Measurements from ENCODE around the gene USP6NL.

Gene USP6NL

GRCh38 chr10:11415095-11415494 lies 196.4 kb downstream of the USP6NL start:
- no peak overlapping the region for H3K4me2 ChIP-seq (ENCODE audit: low read length)
- H3K36me3 ChIP-seq (ENCODE audit: insufficient read depth, low read length), result no peaks in the 10 kb centered on the region
- peaks cover 24% of the 10 kb centered on the region for H3K27me3 ChIP-seq (ENCODE audit: control insufficient read depth, insufficient read depth, low read length)
- no peak overlapping the region for H3K9ac ChIP-seq (ENCODE audit: low read depth, low read length)
- H3K4me3 ChIP-seq (ENCODE audit: low read length), result no peak overlapping the region
- no peaks in the 10 kb centered on the region for H3K9me3 ChIP-seq (replicated peaks; ENCODE audit: low read length)
- H3K4me1 ChIP-seq (ENCODE audit: control insufficient read depth, insufficient read depth, low read length), result no peaks in the 10 kb centered on the region

- Histone ChIP-seq H3K27me3 (ENCODE audit: control insufficient read depth, insufficient read depth, low read length) (peaks cover 26% of the 10 kb centered on the region), H3K4me3 (ENCODE audit: low read length) (no peak overlapping the region), H3K4me2 (ENCODE audit: low read length) (no peak overlapping the region), H3K9ac (ENCODE audit: low read depth, low read length) (no peak overlapping the region), H3K36me3 (ENCODE audit: insufficient read depth, low read length) (no peaks in the 10 kb centered on the region), H3K9me3 (replicated peaks; ENCODE audit: low read length) (no peaks in the 10 kb centered on the region), H3K4me1 (ENCODE audit: control insufficient read depth, insufficient read depth, low read length) (no peaks in the 10 kb centered on the region)
These were observed 197.0 kb downstream of the USP6NL start for GRCh38 chr10:11414314-11415038.

GRCh38 chr10:11411926-11412545 lies 199.4 kb downstream of the USP6NL start:
- Histone ChIP-seq H3K4me1 (ENCODE audit: control insufficient read depth, insufficient read depth, low read length) (no peaks in the 10 kb centered on the region), H3K27me3 (ENCODE audit: control insufficient read depth, insufficient read depth, low read length) (peaks cover 33% of the 10 kb centered on the region), H3K9ac (ENCODE audit: low read depth, low read length) (no peak overlapping the region), H3K4me3 (ENCODE audit: low read length) (no peak overlapping the region), H3K9me3 (replicated peaks; ENCODE audit: low read length) (no peaks in the 10 kb centered on the region), H3K36me3 (ENCODE audit: insufficient read depth, low read length) (no peaks in the 10 kb centered on the region), H3K4me2 (ENCODE audit: low read length) (no peak overlapping the region)

GRCh38 chr10:11409357-11409756 lies 202.1 kb downstream of the USP6NL start:
- H3K36me3 ChIP-seq (ENCODE audit: insufficient read depth, low read length), result no peaks in the 10 kb centered on the region

GRCh38 chr10:11407939-11408338 lies 203.5 kb downstream of the USP6NL start:
- peaks cover 22% of the 10 kb centered on the region for H3K27me3 ChIP-seq (ENCODE audit: control insufficient read depth, insufficient read depth, low read length)
- no peak overlapping the region for H3K4me3 ChIP-seq (ENCODE audit: low read length)
- H3K9ac ChIP-seq (ENCODE audit: low read depth, low read length), result no peak overlapping the region
- no peaks in the 10 kb centered on the region for H3K36me3 ChIP-seq (ENCODE audit: insufficient read depth, low read length)
- H3K9me3 ChIP-seq (replicated peaks; ENCODE audit: low read length), result no peaks in the 10 kb centered on the region
- no peak overlapping the region for H3K4me2 ChIP-seq (ENCODE audit: low read length)
- H3K4me1 ChIP-seq (ENCODE audit: control insufficient read depth, insufficient read depth, low read length), result peaks cover 4% of the 10 kb centered on the region

More at GRCh38 chr10:11409357-11409756, 202.1 kb downstream of the USP6NL start:
- Histone ChIP-seq H3K4me1 (ENCODE audit: control insufficient read depth, insufficient read depth, low read length) (peaks cover 4% of the 10 kb centered on the region), H3K4me3 (ENCODE audit: low read length) (no peak overlapping the region), H3K27me3 (ENCODE audit: control insufficient read depth, insufficient read depth, low read length) (peaks cover 30% of the 10 kb centered on the region), H3K9me3 (replicated peaks; ENCODE audit: low read length) (no peaks in the 10 kb centered on the region), H3K4me2 (ENCODE audit: low read length) (no peak overlapping the region), H3K9ac (ENCODE audit: low read depth, low read length) (no peak overlapping the region)

- Histone ChIP-seq H3K4me1 (ENCODE audit: control insufficient read depth, insufficient read depth, low read length) (peaks cover 4% of the 10 kb centered on the region), H3K9me3 (replicated peaks; ENCODE audit: low read length) (no peaks in the 10 kb centered on the region), H3K27me3 (ENCODE audit: control insufficient read depth, insufficient read depth, low read length) (peaks cover 13% of the 10 kb centered on the region), H3K9ac (ENCODE audit: low read depth, low read length) (no peak overlapping the region), H3K36me3 (ENCODE audit: insufficient read depth, low read length) (no peaks in the 10 kb centered on the region), H3K4me3 (ENCODE audit: low read length) (no peak overlapping the region), H3K4me2 (ENCODE audit: low read length) (no peak overlapping the region)
These were observed 204.7 kb downstream of the USP6NL start for GRCh38 chr10:11406746-11407145.

GRCh38 chr10:11404901-11405300 lies 206.5 kb downstream of the USP6NL start:
- no peaks in the 10 kb centered on the region for H3K9me3 ChIP-seq (replicated peaks; ENCODE audit: low read length)
- H3K4me3 ChIP-seq (ENCODE audit: low read length), result no peak overlapping the region
- H3K9ac ChIP-seq (ENCODE audit: low read depth, low read length), result no peak overlapping the region
- H3K27me3 ChIP-seq (ENCODE audit: control insufficient read depth, insufficient read depth, low read length), result peaks cover 13% of the 10 kb centered on the region
- no peaks in the 10 kb centered on the region for H3K36me3 ChIP-seq (ENCODE audit: insufficient read depth, low read length)
- H3K4me2 ChIP-seq (ENCODE audit: low read length), result no peak overlapping the region
- peaks cover 4% of the 10 kb centered on the region for H3K4me1 ChIP-seq (ENCODE audit: control insufficient read depth, insufficient read depth, low read length)
